ENCODE data around the gene ADAMTS19. TPM values are rescaled to one million over a fixed set of nuclear protein-coding genes. Genes with fewer than 3 reads are reported as not detected.

ADAMTS19 gene
- polyA plus RNA-seq, 3 donors = not detected

GRCh38 chr5:129679671-129680070, 219.6 kb downstream of the ADAMTS19 start:
- Histone ChIP-seq H3K27ac (ENCODE audit: low read depth in 1 of 2, low read length in 2 of 2) (no peak overlapping the region), H3K9ac (ENCODE audit: insufficient read depth, low read length, poor library complexity, severe bottlenecking) (no peak overlapping the region), H3K9me3 (replicated peaks in 1 of 2; ENCODE audit: control insufficient read depth in 1 of 2, insufficient read depth in 1 of 2, low read length in 2 of 2) (peaks cover 0 to 8% of the 10 kb centered on the region in 2 donors), H3K27me3 (ENCODE audit: control insufficient read depth in 2 of 2, insufficient read depth in 2 of 2, low read length in 2 of 2) (no peaks in the 10 kb centered on the region), H3K4me3 (replicated peaks in 1 of 3; ENCODE audit: low read depth in 2 of 3, low read length in 3 of 3) (no peak overlapping the region), H4K20me1 (ENCODE audit: insufficient read depth, low read length) (no peaks in the 10 kb centered on the region), H3K79me2 (ENCODE audit: insufficient read depth, low read length) (no peaks in the 10 kb centered on the region), H2AFZ (ENCODE audit: insufficient read depth, low read depth, low read length, poor library complexity, severe bottlenecking) (no peak overlapping the region), H3K36me3 (replicated peaks in 1 of 2; ENCODE audit: control insufficient read depth in 1 of 2, insufficient read depth in 2 of 2, low read length in 2 of 2) (no peaks in the 10 kb centered on the region), H3K4me2 (replicated peaks; ENCODE audit: extremely low read depth, low read length, poor library complexity, severe bottlenecking) (no peak overlapping the region), H3K4me1 (ENCODE audit: control insufficient read depth in 1 of 2, insufficient read depth in 2 of 2, low read length in 2 of 2) (no peaks in the 10 kb centered on the region)
- no peak for DNase-seq
- Mint-ChIP-seq H3K27ac (no peak overlapping the region), H3K9me3 (peaks cover 0 to 12% (median 4%) of the 10 kb centered on the region in 7 donors), H3K36me3 (no peaks in the 10 kb centered on the region), H3K4me3 (no peak overlapping the region), H3K4me1 (no peaks in the 10 kb centered on the region), H3K27me3 (ENCODE audit: low read depth in 3 of 3) (no peaks in the 10 kb centered on the region)
- intact Hi-C loops (cut with micrococcal nuclease) = no loop called here
- WGBS (ENCODE audit: insufficient coverage) = no CpG with 5 or more reads among the region's 3 CpGs
- TF ChIP-seq CTCF (IDR thresholded peaks at IDR 0.05) = no peak

GRCh38 chr5:129687941-129688340, 227.8 kb downstream of the ADAMTS19 start:
- no peak overlapping the region for H3K9ac ChIP-seq (ENCODE audit: insufficient read depth, low read length, poor library complexity, severe bottlenecking)
- Mint-ChIP-seq H3K27ac (no peak overlapping the region), H3K36me3 (no peaks in the 10 kb centered on the region), H3K27me3 (ENCODE audit: low read depth in 3 of 3) (no peaks in the 10 kb centered on the region), H3K4me1 (no peaks in the 10 kb centered on the region), H3K4me3 (no peak overlapping the region), H3K9me3 (peaks cover 0 to 2% (median 0%) of the 10 kb centered on the region in 7 donors)
- H3K4me1 ChIP-seq (ENCODE audit: control insufficient read depth in 1 of 2, insufficient read depth in 2 of 2, low read length in 2 of 2) = no peaks in the 10 kb centered on the region
- DNase-seq = no peak
- WGBS (ENCODE audit: insufficient coverage) = no CpG with 5 or more reads among the region's 3 CpGs
- no peaks in the 10 kb centered on the region for H3K79me2 ChIP-seq (ENCODE audit: insufficient read depth, low read length)
- H3K9me3 ChIP-seq (replicated peaks in 1 of 2; ENCODE audit: control insufficient read depth in 1 of 2, insufficient read depth in 1 of 2, low read length in 2 of 2) = no peaks in the 10 kb centered on the region
- H3K36me3 ChIP-seq (replicated peaks in 1 of 2; ENCODE audit: control insufficient read depth in 1 of 2, insufficient read depth in 2 of 2, low read length in 2 of 2) = no peaks in the 10 kb centered on the region
- no peak for TF ChIP-seq CTCF (IDR thresholded peaks at IDR 0.05)
- intact Hi-C loops (cut with micrococcal nuclease) = no loop called here
- H2AFZ ChIP-seq (ENCODE audit: insufficient read depth, low read depth, low read length, poor library complexity, severe bottlenecking) = no peak overlapping the region
- H4K20me1 ChIP-seq (ENCODE audit: insufficient read depth, low read length) = no peaks in the 10 kb centered on the region
- H3K4me2 ChIP-seq (replicated peaks; ENCODE audit: extremely low read depth, low read length, poor library complexity, severe bottlenecking) = no peak overlapping the region
- no peaks in the 10 kb centered on the region for H3K27me3 ChIP-seq (ENCODE audit: control insufficient read depth in 2 of 2, insufficient read depth in 2 of 2, low read length in 2 of 2)
- no peak overlapping the region for H3K4me3 ChIP-seq (replicated peaks in 1 of 3; ENCODE audit: low read depth in 2 of 3, low read length in 3 of 3)
- no peak overlapping the region for H3K27ac ChIP-seq (ENCODE audit: low read depth in 1 of 2, low read length in 2 of 2)

Data from CD14-positive monocyte (primary cell).